Left ventricle myocardium inferior (tissue), 1 donor: ENCODE data around the gene SAFB. TPM values are rescaled to one million over a fixed set of nuclear protein-coding genes. Genes with fewer than 3 reads are reported as not detected.

Experiments used
- DNase-seq: peaks from one replicate; pipeline ENCODE4 v3.0.0-alpha.2; 2020
- H3K27ac ChIP-seq: fragments of 200-600 bp; replicated peaks from 2 replicates; pipeline ENCODE4 v1.8.0; 2021
- H3K27me3 ChIP-seq: fragments of 200-600 bp; 2 replicates; pipeline ENCODE4 v1.8.0; 2021; ENCODE audit warnings: low read depth
- H3K36me3 ChIP-seq: fragments of 200-600 bp; 2 replicates; pipeline ENCODE4 v1.8.0; 2021
- H3K4me1 ChIP-seq: fragments of 200-600 bp; 2 replicates; pipeline ENCODE4 v1.8.0; 2021
- H3K4me3 ChIP-seq: fragments of 200-600 bp; 2 replicates; pipeline ENCODE4 v1.8.0; 2021; ENCODE audit warnings: mild to moderate bottlenecking, moderate library complexity
- H3K9me3 ChIP-seq: fragments of 200-600 bp; replicated peaks from 2 replicates; pipeline ENCODE4 v1.8.0; 2021
- CTCF ChIP-seq: fragments of 200-600 bp; IDR thresholded peaks from 2 replicates; pipeline ENCODE4 v1.8.0; 2021; ENCODE audit warnings: antibody characterized with exemption, mild to moderate bottlenecking, borderline replicate concordance
- intact Hi-C: fragments of 100-400 bp; cut with micrococcal nuclease; formaldehyde crosslinking; loops from one replicate; pipeline ENCODE4 v1.11.0; 2022
- total RNA-seq: library from RNA; stranded (reverse); fragmentation: NEBNext Ultra II Directional; extraction: Animal tissue kit (Norgen Biotek cat#: 25700); gene quantifications from one replicate; pipeline ENCODE4 v1.2.1, GENCODE V29; 2021
- donor health status: DM: no; HTN: yes; CAD: no; lungs with severe emphysema.

The SAFB gene
- total RNA-seq, 1 donor from 2014 or later, result 54.6 TPM

GRCh38 chr19:5588441-5588840 lies 34.4 kb upstream of the SAFB start:
- intact Hi-C loops, result no loop called here

GRCh38 chr19:5588906-5589676 lies 33.8 kb upstream of the SAFB start:
- intact Hi-C loops, result no loop called here
- no peak for DNase-seq

More at GRCh38 chr19:5588441-5588840, 34.4 kb upstream of the SAFB start:
- Histone ChIP-seq H3K36me3 (peaks cover 74% of the 10 kb centered on the region), H3K9me3 (no peaks in the 10 kb centered on the region), H3K27me3 (no peaks in the 10 kb centered on the region), H3K4me3 (no peak overlapping the region), H3K4me1 (peaks cover 17% of the 10 kb centered on the region), H3K27ac (no peak overlapping the region)
- no peak for DNase-seq
- TF ChIP-seq CTCF, result no peak

GRCh38 chr19:5590151-5590864 lies 32.6 kb upstream of the SAFB start:
- no peaks in the 10 kb centered on the region for H3K27me3 ChIP-seq
- H3K9me3 ChIP-seq, result no peaks in the 10 kb centered on the region
- TF ChIP-seq CTCF, result no peak

More at GRCh38 chr19:5588906-5589676, 33.8 kb upstream of the SAFB start:
- no peak for TF ChIP-seq CTCF
- H3K4me1 ChIP-seq, result peaks cover 17% of the 10 kb centered on the region
- peaks cover 81% of the 10 kb centered on the region for H3K36me3 ChIP-seq
- H3K27me3 ChIP-seq, result no peaks in the 10 kb centered on the region
- H3K9me3 ChIP-seq, result no peaks in the 10 kb centered on the region
- H3K27ac ChIP-seq, result no peak overlapping the region
- H3K4me3 ChIP-seq, result no peak overlapping the region

GRCh38 chr19:5590865-5591154 lies 32.1 kb upstream of the SAFB start:
- Histone ChIP-seq H3K9me3 (no peaks in the 10 kb centered on the region), H3K27me3 (no peaks in the 10 kb centered on the region), H3K4me1 (peaks cover 10% of the 10 kb centered on the region), H3K4me3 (no peak overlapping the region), H3K27ac (no peak overlapping the region), H3K36me3 (peaks cover 98% of the 10 kb centered on the region)
- DNase-seq, result no peak
- intact Hi-C loops, result no loop called here
- TF ChIP-seq CTCF, result no peak

More at GRCh38 chr19:5590151-5590864, 32.6 kb upstream of the SAFB start:
- DNase-seq, result no peak
- H3K36me3 ChIP-seq, result peaks cover 93% of the 10 kb centered on the region
- peaks cover 15% of the 10 kb centered on the region for H3K4me1 ChIP-seq
- no peak overlapping the region for H3K4me3 ChIP-seq
- no peak overlapping the region for H3K27ac ChIP-seq
- intact Hi-C loops, result no loop called here

- Histone ChIP-seq H3K27me3 (no peaks in the 10 kb centered on the region), H3K27ac (no peak overlapping the region), H3K9me3 (no peaks in the 10 kb centered on the region), H3K4me1 (peaks cover 4% of the 10 kb centered on the region), H3K4me3 (no peak overlapping the region), H3K36me3 (peaks cover 100% of the 10 kb centered on the region)
- no peak for TF ChIP-seq CTCF
- no peak for DNase-seq
- intact Hi-C loops, result no loop called here
These were observed 31.4 kb upstream of the SAFB start for GRCh38 chr19:5591476-5591875.
